Measurements from ENCODE around the gene UBE2S.
"Not testable (repeated sequence)": the region's sequence is repeated elsewhere in the genome, so short reads cannot be mapped to it uniquely, and the experiment has no call there.

Gene UBE2S

DNA sequence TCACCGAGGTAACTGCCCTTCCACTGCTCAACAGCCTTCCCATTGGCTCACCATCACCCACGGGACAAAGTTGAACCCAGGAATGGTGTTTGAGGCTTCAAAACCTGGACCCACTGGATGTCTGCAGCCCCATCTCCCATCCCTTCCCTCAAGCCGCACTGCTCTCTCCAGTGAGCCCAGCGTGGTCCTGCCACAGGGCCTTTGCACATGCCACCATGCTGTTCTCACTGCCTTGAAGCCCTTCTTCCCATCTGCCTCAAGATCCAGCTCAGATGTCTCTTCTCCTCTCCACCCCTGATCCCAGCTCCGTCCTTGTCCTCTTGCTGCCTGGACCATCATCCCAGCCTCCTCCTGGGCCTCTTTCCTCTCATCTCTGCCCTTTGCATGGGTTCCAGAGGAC lies 31.5 kb upstream of the UBE2S start:
- DNase-seq: no peak

DNA sequence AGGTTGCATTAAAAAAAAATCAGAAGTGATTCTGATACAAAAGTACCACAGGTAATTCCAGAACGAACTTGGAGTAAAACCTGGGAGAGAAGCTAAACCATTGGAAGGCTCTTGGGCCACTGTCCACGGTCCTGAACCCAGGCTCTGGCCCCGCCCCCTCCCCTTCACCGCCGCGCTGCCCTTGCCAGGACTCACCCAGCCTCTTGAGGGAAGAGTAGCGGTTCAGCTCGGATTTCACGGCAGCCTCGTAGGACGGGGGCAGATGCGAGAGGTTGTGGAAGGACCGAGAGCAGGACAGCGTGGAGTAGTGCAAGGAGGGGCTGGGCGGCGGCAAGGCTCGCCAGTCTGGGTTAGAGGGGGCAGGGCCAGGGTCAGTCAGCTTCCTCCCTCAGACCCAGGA lies 29.8 kb upstream of the UBE2S start:
- DNase-seq: peak; percentile 80

DNA sequence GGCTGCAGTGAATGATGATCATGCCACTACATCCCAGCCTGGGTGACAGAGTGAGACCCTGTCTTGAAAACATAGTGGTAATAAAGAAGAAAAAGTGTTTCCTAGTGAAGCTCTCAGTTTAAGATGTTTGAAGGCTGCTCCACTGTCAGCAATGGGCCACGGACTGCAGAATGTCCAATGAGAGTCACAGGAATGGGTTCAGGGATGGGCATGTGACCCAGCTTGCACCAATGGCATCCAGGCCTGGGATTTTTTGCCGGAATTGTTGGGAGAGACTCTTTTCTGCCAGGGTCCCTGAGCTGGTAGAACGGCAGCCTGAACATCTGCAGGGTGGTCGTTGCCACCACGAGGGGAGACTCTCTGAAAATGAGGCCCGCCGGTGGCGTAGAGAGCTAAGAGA lies 29.3 kb upstream of the UBE2S start:
- DNase-seq: peak; percentile 9

DNA sequence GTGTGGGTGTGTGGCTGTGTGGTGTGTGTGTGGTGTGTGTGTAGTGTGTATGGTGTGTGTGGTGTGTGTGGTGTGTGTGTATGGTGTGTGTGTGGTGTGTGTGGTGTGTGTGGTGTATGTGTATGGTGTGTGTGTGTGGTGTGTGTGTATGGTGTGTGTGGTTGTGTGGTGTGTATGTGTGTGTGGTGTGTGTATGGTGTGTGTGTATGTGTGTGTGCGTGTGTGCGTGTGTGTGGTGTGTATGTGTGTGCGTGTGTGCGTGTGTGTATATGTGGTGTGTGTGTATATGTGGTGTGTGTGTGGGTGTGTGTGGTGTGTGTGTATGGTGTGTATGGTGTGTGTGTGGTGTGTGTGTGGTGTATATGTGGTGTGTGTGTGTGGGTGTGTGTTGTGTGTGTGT lies 27.4 kb upstream of the UBE2S start:
- no peak for DNase-seq

DNA sequence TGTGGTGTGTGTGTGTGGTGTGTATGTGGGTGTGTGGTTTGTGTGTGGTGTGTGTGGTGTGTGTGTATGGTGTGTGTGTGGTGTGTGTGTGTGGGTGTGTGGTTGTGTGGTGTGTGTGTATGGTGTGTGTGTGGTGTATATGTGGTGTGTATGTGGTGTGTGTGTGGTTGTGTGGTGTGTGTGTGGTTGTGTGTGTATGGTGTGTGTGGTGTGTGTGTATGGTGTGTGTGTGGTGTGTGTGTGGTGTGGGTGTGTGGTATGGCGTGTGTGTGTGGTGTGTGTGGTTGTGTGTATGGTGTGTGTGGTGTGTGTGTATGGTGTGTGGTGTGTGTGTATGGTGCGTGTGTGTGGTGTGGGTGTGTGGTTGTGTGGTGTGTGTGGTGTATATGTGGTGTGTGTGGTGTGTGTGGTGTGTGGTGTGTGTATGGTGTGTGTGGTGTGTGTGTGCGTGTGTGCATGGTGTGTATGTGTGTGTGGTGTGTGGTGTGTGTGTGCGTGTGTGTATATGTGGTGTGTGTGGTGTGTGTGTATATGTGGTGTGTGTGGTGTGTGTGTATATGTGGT lies 26.9 kb upstream of the UBE2S start:
- DNase-seq: no peak

DNA sequence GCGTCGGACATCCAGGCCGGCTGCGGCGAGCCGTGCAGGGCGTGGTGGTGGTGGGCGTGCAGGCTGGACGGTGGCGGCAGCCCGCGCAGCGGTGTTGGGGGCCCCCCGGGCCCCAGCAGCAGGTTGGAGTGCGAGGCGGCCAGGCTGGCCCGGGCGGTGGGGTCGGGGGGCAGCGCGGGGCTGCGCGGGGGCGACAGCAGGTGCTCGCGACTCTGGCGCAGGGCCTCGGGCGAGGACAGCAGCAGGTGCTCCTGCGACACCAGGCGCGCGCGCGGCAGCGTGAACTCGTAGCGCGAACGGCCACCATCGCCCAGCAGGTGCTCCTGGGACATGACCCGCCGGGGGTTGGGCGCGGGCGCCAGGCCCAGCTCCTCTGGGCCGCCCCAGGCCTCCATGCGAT lies 25.7 kb upstream of the UBE2S start:
- DNase-seq: no peak

DNA sequence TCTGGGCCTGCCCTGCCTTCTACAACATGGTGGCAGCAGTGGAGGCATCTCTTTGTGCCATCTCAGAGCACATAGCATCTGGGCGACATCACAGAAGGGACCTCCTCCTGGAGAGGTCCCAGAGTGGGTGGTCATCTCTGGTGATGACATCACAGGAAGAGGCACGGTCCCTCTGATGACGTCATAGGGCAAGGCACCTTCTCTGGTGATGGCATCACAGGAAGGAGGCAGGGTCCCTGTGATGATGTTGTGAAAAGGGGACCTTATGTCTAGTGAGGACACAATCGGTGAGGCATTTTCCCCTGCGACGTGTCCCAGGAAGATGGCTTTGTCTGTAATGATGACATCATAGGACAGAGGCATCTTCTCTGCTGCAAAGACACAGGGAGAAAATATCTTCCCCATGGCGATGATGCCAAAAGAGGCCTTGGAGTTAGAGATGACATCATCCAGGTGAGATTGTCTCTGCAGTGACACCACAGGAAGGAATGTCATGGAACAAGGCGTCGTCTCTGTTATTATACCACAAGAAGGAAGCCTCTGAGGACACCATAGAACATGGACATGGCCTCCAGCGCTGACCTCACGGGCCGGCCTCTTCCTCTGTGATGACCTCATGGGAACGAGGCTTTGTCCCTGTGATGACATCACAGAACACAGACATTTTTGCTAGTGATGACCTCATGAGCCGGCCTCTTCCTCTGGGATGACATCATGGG lies 24.8 kb upstream of the UBE2S start:
- DNase-seq: no peak

DNA sequence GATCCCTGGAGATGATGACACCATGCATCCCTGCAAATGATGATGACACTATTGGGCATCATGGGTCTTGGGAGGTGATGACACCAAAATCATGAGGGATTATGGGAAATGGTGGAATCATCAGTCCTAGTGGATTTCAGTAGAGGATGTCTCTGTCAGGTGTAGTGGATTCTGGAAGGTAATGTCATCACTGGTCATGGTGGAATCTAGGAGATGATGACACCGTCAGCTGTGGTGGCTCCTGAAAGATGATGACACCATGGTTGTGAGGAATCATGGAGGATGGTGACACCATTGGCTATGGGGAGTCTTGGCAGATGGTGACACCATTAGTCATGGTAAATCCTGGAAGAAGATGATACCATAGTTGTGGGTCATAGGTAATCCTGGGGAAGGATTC lies 23.6 kb upstream of the UBE2S start:
- no peak for DNase-seq

DNA sequence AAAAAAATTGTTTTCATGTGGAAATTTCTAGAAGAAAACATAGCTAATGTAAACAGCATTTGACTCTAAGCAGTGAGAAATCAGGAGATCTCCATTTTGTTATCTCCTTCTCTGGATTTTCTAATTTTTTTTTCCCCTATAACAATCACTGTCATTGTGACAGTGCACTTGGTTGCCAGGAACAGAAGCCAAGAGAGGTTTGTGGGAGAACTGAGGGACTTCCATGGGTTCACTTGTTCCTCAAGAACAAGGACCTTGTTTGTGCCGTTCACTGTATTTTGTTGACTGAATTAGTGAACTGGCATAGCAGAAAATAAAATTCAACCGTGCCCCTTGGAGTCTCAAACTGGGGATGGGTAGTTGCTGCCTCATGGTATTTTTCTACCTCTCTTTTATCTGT lies 18.5 kb upstream of the UBE2S start:
- DNase-seq: no peak

DNA sequence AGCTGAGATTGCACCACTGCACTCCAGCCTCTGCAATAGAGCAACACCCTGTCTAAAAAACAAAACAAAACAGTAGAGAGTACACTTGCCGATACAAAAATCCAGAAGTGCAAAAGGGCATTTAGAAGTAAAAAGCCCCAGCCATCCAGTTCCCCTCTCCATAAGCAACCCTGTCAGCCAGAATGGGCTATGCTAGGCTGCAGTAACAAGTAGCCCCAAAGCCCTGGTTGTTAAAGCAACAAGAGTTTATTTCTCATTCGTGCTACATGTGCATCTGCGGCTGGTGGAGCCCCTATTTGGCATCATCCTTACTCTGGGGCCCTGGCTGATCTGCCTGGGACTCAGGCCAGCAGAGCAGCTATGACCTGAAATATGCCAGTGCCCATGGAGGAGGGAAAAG lies 16.9 kb upstream of the UBE2S start:
- DNase-seq: no peak

DNA sequence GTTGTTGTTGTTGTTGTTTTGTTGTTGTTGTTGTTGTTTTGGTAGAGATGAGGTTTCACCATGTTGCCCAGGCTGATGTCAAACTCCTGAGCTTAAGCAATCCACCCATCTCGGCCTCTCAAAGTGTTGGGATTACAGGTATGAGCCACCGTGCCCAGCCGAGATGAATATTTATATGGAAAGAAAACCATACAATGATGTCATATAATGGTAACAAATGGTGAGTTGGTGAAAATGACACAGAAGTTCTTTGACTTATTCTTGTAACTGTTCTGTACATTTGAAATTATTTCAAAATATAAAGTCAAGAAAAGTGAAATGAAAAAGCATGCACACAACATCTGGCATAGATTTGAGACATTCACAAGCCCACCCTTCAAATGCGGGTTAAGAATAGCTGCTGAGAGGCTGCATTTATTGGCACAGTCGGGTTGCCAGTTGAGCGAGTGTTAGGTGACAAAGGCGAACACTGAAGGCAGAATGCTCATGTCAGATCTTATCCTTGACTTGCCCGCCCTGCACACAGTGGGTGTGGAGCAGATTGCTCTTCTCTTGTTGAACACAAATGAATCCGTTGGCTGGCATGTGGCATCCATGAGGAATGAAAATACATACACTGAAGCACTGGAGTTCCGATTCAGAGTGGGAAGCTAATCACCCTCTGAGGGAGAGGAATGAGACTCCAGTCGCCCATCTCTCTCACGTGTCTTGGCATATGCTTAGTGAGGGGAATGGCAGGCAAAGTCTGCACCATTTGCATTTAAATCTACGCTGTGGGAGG lies 15.8 kb upstream of the UBE2S start:
- no peak for DNase-seq

DNA sequence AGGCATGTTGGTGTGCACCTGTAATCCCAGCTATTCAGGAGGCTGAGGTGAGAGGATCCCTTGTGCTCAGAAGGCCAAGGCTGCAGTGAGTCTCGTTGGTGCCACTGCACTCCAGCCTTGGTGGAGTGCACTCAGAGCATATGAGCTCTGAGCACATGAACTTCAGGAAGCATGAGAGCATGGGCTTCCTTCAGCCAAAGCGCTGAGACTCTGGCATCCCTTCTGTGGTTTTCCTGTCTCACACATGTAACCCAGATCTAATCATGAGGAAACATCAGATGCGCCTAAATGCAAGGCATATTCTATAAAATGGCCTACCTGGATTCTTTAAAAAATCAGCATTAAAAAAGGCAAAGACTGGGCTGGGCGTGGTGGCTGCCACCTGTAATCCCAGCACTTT lies 13.7 kb upstream of the UBE2S start:
- not testable (repeated sequence) for DNase-seq

DNA sequence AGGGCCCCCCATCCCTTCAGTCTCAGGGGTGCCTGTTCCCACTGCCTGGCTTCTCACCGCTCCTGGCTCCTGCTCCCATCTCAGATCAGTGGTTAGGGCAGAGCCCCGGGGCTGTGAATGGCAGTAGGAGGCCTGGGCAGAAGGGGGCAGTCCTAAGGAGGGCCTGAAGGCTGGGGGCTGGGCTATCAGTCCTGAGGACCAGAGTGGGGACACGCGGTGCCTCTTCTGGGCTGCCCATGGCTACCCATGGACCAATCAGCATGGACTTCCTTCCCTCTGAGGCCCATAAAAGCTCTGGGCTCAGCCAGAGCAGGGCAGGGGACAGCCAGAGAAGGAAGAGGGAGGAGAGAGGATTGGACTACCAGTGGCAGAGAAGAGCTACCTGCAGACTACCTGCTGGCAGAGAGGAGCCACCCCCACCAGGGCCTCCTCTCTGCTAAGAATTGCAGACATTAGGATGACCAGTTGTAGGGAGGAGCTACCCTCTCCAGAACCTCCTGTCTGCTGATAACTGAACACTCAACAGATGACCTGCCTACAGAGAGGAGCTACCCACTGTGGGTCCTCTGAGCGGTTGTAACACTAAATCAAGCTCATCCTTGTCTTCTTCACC lies 12.1 kb upstream of the UBE2S start:
- no peak for DNase-seq

DNA sequence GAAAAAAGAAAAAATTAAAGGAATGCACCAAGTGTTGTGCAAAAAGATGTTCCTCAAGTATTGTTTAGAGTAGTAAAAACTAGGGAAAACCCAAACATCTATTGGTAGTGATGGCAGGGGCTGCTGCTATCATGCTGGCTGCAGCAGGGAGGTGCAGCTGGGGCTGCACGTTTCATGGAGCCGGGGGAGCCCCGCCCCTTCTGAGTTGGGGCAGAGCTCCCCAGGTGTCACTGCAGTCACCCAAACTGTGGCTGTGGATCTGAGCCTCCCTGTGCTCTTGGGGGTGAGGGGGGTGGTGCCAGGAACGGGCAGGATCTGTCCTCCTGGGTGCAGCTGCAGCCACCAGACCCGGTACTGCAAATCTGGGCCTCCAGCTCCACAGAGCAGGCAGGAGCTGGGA lies 11.5 kb upstream of the UBE2S start:
- DNase-seq: no peak

DNA sequence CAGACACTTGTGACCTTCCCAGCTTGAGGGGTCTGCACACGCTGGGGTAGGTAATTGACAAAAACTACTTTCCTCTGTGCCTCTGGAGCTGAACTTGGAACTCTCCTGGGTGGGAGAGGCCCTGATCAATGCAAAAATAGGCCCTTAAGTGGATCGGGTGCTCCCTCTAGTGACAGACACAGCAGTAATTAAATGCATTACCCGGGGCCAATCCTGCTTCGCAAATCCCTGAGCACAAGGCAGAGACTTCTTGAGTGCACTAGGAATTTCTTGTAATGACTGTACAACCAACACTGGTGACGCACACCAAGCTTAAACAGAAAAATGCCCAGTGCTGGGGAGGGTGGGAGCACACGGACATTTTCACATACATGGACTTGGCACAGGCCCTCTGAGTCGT lies 10.6 kb upstream of the UBE2S start:
- DNase-seq: peak; percentile 52

DNA sequence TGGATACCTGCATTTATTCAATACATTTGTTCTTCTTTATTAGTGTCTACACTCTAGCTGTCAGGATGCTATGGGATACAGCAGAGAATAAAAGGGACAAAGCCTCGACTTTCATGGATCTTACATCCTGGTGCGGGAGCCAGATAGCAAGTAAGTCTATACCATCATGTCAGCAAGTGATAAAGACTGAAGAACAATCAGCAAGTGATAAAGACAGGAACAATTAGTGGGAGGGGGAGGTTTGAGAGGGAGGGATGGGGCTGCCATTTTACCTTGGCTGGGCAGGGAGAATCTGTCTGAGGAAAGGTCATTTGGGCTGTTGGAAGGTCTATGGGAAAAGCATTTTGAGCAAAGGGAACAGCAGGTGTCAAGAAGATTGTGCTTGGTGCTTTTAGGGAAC lies 2.6 kb upstream of the UBE2S start:
- DNase-seq: no peak

DNA sequence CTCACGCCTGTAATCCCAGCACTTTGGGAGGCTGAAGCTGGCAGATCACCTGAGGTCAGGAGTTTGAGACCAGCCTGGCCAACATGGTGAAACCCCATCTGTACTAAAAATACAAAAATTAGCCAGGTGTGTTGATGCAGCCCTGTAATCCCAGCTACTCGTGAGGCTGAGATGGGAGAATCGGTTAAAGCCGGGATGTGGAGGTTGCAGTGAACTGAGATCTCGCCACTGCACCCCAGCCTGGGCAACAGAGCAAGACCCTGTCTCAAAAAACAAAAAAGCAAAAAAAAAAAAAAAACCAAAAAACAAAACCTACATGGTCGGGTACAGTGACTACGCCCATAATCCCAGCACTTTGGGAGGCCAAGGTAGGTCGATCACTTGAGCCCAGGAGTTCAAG lies 1.6 kb upstream of the UBE2S start:
- DNase-seq: not testable (repeated sequence)

DNA sequence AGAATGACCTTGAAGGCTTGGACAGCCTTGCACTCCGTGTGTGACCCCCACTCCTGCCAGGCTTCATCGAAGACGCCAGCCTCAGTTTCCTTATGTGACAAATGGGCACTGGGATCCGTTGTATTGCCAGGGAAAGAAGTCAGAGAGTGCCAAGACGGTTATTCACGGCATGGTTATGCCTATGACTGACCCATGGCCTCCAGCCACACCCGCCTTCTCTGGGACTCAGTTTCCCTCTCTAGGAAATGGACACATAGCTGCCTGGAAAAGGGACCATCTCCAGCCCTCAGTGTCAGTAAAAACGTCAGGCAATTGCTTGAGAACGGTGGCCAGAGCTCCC lies 915 bp upstream of the UBE2S start:
- DNase-seq: no peak

DNA sequence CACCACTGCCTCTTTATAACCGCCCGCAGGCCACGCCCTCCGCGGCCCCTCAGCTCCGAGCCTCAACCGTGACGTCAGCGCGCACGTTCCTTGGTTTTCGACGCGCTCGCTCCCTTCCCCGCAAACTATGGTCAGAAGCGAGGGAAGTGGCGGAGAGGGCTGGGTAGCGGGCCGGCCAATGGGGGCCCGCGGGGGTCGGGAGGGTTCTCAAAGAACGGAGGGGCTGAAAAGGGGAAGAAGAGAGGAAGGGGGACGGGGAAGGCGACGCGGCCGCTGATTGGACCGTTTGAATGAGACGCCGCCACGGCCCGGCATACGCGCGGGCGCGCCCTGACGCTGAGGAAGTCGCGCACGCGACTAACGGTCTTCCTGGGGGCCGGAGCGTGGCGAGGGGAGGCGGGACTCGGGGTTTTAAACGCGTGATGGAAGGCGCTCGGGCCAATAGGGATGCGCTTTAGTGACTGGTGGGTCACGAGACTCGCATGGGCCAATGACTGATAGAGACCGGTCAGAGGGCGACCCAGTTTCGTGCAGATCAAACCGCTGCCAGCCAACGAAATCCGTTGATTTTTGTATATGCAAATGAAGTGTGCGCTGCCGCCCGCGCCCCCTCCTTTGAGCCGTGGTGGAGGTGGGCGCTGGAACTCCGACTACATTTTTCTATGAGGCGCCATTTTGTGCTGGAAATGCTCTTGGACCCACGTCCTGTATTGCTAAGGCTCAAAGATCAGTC lies 378 bp upstream of the UBE2S start:
- peak; percentile 99 for DNase-seq

DNA sequence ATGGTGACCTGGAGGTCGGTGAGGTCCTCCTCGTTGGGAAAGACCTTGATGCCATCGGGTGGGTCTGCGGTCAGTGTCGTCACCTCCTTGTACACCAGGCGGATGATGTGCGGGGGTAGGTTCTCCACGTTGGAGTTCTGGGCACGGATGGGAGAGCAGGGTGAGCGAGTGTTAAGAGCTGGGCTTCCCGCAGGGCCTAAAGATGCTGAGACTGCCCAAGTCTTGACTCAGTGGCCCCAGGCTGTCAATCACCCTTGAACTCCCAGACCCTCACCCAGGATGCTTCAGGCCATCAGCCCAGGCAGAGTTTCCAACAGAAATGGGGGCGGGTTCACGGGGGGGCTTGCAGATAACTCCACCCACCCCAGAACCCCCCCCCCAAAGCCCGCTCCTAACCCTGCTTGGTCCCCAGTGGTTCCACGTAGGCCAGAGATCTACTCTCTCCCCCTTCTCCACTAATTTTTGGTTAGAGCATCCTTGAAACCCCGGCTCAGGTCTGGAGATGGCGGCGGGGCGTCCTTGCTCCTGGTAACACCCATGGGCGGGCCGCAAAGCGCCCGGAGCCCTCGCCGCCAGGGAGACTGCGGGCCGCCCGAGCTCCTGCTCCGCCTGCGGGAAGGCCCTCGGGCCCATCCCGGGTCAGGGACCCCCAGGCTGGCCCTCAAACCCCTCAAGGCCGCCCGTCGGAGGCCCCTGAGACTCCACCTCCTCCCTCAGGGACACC lies 600 bp downstream of the UBE2S start:
- peak; percentile 51 for DNase-seq

DNA sequence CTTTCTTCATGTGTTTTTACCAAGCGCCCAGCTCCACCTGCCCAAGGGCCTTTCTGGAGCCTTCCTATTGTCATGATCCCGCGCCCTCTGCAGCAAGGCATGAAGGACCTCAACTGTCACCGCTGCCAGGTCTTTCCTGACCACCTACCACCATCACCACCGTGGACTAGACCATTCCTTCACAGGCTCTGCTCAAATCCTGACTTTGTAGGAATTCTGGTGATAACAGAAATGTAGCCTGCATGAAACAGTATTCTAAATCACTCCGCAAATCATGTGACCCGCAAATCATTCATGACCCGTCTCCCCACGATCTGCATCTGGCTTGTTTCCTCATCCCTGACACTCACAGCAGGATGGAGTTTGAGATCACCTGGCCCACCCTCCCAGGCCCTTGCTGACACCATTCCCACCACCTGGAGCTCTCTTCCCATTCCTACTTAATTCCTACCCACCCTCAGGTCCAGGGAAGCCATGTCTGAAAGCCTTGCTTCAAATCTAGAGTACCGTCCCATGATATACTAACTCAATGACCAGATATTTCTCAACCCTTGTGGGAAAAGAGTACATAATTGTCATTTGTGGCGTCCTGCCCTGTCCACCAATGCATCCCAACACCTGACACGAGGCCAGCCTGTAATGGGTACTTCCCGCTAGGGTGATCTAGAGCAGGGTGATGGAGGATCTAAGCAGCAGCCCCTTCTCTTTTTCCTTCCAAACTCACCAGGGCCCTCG lies 1.3 kb downstream of the UBE2S start:
- no peak for DNase-seq

DNA sequence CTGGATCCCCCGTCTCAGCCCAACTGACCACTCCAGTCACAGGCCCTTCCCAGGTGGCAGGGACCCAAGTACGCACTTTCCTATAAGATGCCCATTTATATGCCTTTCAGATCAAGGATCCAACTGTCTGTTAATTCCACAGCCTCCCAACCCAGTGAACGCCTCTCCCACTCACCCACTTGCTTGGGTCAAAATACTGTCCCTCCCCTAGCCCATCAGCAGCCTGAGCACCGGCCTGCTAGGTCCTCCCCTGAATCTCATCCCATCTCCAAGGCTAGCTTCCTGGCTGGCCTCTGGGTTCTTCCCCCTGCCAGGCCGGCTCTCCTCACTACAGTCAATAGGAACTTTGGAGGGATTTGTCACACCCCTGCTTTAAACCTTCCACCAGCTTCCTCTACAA lies 1.9 kb downstream of the UBE2S start:
- DNase-seq: no peak

All from left hindlimb (tissue), 1 donor.